ENCODE results near the gene ACO1.

DNA sequence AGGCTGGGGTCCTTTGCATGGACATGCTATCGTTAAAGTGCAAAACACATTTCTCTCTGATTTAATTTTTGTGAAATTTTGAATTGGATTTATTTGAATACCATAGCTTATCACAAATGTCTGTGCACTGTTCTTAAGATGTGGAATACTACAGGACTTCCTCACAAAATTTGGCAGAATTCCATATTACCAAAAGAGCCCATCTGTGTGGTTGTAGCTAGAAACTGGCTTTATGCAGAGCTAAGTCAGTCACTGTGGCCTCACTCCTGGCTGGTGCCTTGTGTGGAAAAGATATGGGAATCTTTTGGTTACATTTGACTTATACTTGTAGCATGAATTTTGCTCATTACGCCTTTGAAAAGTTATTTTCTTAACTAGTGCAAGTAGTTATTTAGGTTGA, 35.5 kb downstream of the ACO1 start:
- TF ChIP-seq POLR2AphosphoS5 (IDR thresholded peaks at IDR 0.05; ENCODE audit: low read depth, low read length): no peak
- no peak for TF ChIP-seq POLR2A (IDR thresholded peaks at IDR 0.05; ENCODE audit: low read depth, low read length)
- TF ChIP-seq POU2F2 (IDR thresholded peaks at IDR 0.05; ENCODE audit: low read depth, low read length): no peak
